HG03060 (cell line): ENCODE measurements around the gene CWC27.
A peak's percentile ranks its signal among the peaks of the same experiment; 100 is the strongest.
"Not testable (repeated sequence)": the region's sequence is repeated elsewhere in the genome, so short reads cannot be mapped to it uniquely, and the experiment has no call there.

Experiments
- ATAC-seq: cut with Tn5 transposase; IDR thresholded peaks from one replicate; pipeline ENCODE4 v1.9.1; 2021; ENCODE audit warnings: low read depth, moderate number of reproducible peaks; ENCODE audit not compliant: unreplicated experiment

Gene CWC27

GRCh38 chr5:64784451-64785025 is 15.8 kb downstream of the CWC27 start:
- peak; percentile 68 for ATAC-seq

GRCh38 chr5:64786372-64786771 is 17.6 kb downstream of the CWC27 start:
- no peak for ATAC-seq

GRCh38 chr5:64788156-64788555 is 19.4 kb downstream of the CWC27 start:
- no peak for ATAC-seq

- no peak for ATAC-seq
Observed at GRCh38 chr5:64789457-64789856, 20.7 kb downstream of the CWC27 start.

- no peak for ATAC-seq
Observed at GRCh38 chr5:64790210-64790609, 21.5 kb downstream of the CWC27 start.

- no peak for ATAC-seq
Observed at GRCh38 chr5:64792469-64792868, 23.7 kb downstream of the CWC27 start.

GRCh38 chr5:64794053-64794770 is 25.5 kb downstream of the CWC27 start:
- no peak for ATAC-seq

- no peak for ATAC-seq
Observed at GRCh38 chr5:64796301-64796700, 27.6 kb downstream of the CWC27 start.

- no peak for ATAC-seq
Observed at GRCh38 chr5:64800926-64801325, 32.2 kb downstream of the CWC27 start.

GRCh38 chr5:64806537-64806936 is 37.8 kb downstream of the CWC27 start:
- no peak for ATAC-seq

GRCh38 chr5:64807520-64807919 is 38.8 kb downstream of the CWC27 start:
- no peak for ATAC-seq

GRCh38 chr5:64811050-64811640 is 42.4 kb downstream of the CWC27 start:
- no peak for ATAC-seq

- peak; percentile 81 for ATAC-seq
Observed at GRCh38 chr5:64814073-64814472, 45.3 kb downstream of the CWC27 start.

GRCh38 chr5:64818245-64818644 is 49.5 kb downstream of the CWC27 start:
- ATAC-seq = no peak

GRCh38 chr5:64819345-64819744 is 50.6 kb downstream of the CWC27 start:
- ATAC-seq = not testable (repeated sequence)

GRCh38 chr5:64822320-64822719 is 53.6 kb downstream of the CWC27 start:
- ATAC-seq = no peak

GRCh38 chr5:64826541-64826940 is 57.8 kb downstream of the CWC27 start:
- ATAC-seq = no peak

GRCh38 chr5:64827703-64828102 is 59.0 kb downstream of the CWC27 start:
- no peak for ATAC-seq

- ATAC-seq = not testable (repeated sequence)
Observed at GRCh38 chr5:64830650-64831049, 61.9 kb downstream of the CWC27 start.

GRCh38 chr5:64831996-64832395 is 63.3 kb downstream of the CWC27 start:
- ATAC-seq = no peak

- no peak for ATAC-seq
Observed at GRCh38 chr5:64834037-64834436, 65.3 kb downstream of the CWC27 start.

GRCh38 chr5:64834611-64835010 is 65.9 kb downstream of the CWC27 start:
- no peak for ATAC-seq
